ENCODE results near the gene RBM23.

- no peak for TF ChIP-seq CTCF (IDR thresholded peaks at IDR 0.05; ENCODE audit: low read length)
- no peak for TF ChIP-seq EZH2 (IDR thresholded peaks at IDR 0.05; ENCODE audit: borderline replicate concordance, low read length)
Measured at GRCh38 chr14:22928237-22929103, 9.5 kb upstream of the RBM23 start.
